BLaER1 treated with 17β-estradiol and CSF1 and Interleukin-3, amounts not matched to agents 10 nM and 100 nM (cell line): ENCODE data around the gene CDHR1.

Source experiments
- H3K27ac ChIP-seq, 11 experiments: shearing (Covaris generic); formaldehyde crosslinking; 2 replicates each; pipeline ENCODE4 v1.8.1; 2022
- H3K27me3 ChIP-seq, 11 experiments: shearing (Covaris generic); formaldehyde crosslinking; 2 replicates each; pipeline ENCODE4 v1.8.1; 2022
- H3K36me3 ChIP-seq, 11 experiments: shearing (Covaris generic); formaldehyde crosslinking; 2 replicates each; pipeline ENCODE4 v1.8.1; 2022
- H3K4me1 ChIP-seq, 10 experiments: shearing (Covaris generic); formaldehyde crosslinking; 2 replicates each; pipeline ENCODE4 v1.8.1; 2022
- H3K4me2 ChIP-seq, 11 experiments: shearing (Covaris generic); formaldehyde crosslinking; 2 replicates each; pipeline ENCODE4 v1.8.1; 2022
- H3K4me3 ChIP-seq, 10 experiments: shearing (Covaris generic); formaldehyde crosslinking; 2 replicates each; pipeline ENCODE4 v1.8.1; 2022
- H3K9ac ChIP-seq, 11 experiments: shearing (Covaris generic); formaldehyde crosslinking; 2 replicates each; pipeline ENCODE4 v1.8.1; 2022
- H3K9me3 ChIP-seq, 11 experiments: shearing (Covaris generic); formaldehyde crosslinking; replicated peaks in 1 of 11; 2 replicates each; pipeline ENCODE4 v1.8.1; 2022
- H4K20me1 ChIP-seq, 11 experiments: shearing (Covaris generic); formaldehyde crosslinking; 2 replicates each; pipeline ENCODE4 v1.8.1; 2022
- Cebpa-rat ChIP-seq, 11 experiments: shearing (Covaris generic); IDR thresholded peaks; 2 replicates each; pipeline ENCODE4 v1.8.1; 2022

CDHR1 gene

GRCh38 chr10:84201682-84202081 lies 7.3 kb downstream of the CDHR1 start:
- Histone ChIP-seq H3K4me3 (no peak overlapping the region), H3K27ac (no peak overlapping the region), H3K4me2 (0 out of 22 replicates have a peak overlapping the region, but pooled peaks of 1 of the 11 experiments have one; percentile 5), H3K36me3 (no peaks in the 10 kb centered on the region), H3K27me3 (peaks cover 0 to 7% (median 2%) of the 10 kb centered on the region in 11 experiments; a peak in 7 of 22 replicates), H3K9ac (no peak overlapping the region), H3K9me3 (no peaks in the 10 kb centered on the region), H4K20me1 (no peaks in the 10 kb centered on the region), H3K4me1 (peaks cover 0 to 7% (median 0%) of the 10 kb centered on the region in 10 experiments; a peak in 3 of 20 replicates)
- TF ChIP-seq Cebpa-rat (IDR thresholded peaks at IDR 0.05): no peak

DNA sequence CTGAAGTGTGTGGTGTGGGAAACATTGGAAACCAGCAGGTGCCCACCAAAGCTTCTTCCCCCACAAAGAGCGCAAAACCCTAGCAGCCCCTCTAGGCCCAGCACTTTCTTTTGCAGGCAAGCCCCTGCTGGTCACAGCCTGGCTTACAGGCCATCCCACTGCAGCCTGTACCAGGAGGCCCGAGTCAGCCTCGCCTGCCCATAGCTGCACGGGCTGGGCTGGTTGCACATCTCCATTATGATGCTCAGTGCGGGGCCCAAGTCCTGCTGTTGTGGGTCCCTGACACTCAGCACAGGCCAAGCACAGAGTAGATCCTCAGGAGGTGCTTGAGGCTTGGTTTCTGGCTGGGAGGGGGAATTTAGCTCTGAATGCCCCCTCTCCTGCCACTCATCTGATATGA lies 8.0 kb downstream of the CDHR1 start:
- no peaks in the 10 kb centered on the region for H3K36me3 ChIP-seq
- H3K4me2 ChIP-seq: no peak overlapping the region
- peaks cover 0 to 7% (median 0%) of the 10 kb centered on the region in 10 experiments; a peak in 3 of 20 replicates for H3K4me1 ChIP-seq
- no peaks in the 10 kb centered on the region for H3K9me3 ChIP-seq
- H3K4me3 ChIP-seq: no peak overlapping the region
- no peak for TF ChIP-seq Cebpa-rat (IDR thresholded peaks at IDR 0.05)
- H3K9ac ChIP-seq: no peak overlapping the region
- H3K27me3 ChIP-seq: peaks cover 0 to under 1% (median 0%) of the 10 kb centered on the region in 11 experiments; a peak in 1 of 22 replicates
- H4K20me1 ChIP-seq: no peaks in the 10 kb centered on the region
- H3K27ac ChIP-seq: no peak overlapping the region

DNA sequence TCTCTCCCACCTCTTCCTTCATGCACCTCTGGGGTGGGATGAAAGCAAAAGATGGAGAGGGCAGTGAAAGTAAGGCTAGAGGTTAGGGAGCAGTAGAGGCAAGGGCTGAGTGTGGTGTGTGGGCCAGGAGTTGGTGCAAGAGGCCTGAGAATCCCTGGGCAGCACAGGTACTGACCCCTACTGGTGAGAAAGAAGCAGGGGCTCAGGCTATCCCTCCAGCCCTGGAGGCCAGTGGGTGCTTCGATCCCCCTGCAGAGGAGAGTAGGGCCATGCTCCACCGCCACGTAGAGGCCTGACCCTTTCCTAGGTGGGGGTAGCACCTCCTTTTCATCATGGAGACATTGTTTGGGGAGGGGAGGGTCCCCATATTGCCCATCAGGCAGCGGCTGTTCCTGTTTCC lies 9.8 kb downstream of the CDHR1 start:
- peaks cover 0 to 7% (median 0%) of the 10 kb centered on the region in 10 experiments; a peak in 3 of 20 replicates for H3K4me1 ChIP-seq
- no peaks in the 10 kb centered on the region for H3K9me3 ChIP-seq
- H3K27me3 ChIP-seq: no peaks in the 10 kb centered on the region
- H3K27ac ChIP-seq: no peak overlapping the region
- H3K4me3 ChIP-seq: no peak overlapping the region
- H3K36me3 ChIP-seq: no peaks in the 10 kb centered on the region
- H4K20me1 ChIP-seq: no peaks in the 10 kb centered on the region
- H3K9ac ChIP-seq: no peak overlapping the region
- TF ChIP-seq Cebpa-rat (IDR thresholded peaks at IDR 0.05): no peak
- no peak overlapping the region for H3K4me2 ChIP-seq

- no peaks in the 10 kb centered on the region for H3K9me3 ChIP-seq
- H4K20me1 ChIP-seq: no peaks in the 10 kb centered on the region
- no peak overlapping the region for H3K4me2 ChIP-seq
- no peaks in the 10 kb centered on the region for H3K27me3 ChIP-seq
- H3K9ac ChIP-seq: no peak overlapping the region
- H3K36me3 ChIP-seq: no peaks in the 10 kb centered on the region
- peaks cover 0 to 7% (median 0%) of the 10 kb centered on the region in 10 experiments; a peak in 3 of 20 replicates for H3K4me1 ChIP-seq
- H3K27ac ChIP-seq: no peak overlapping the region
- no peak overlapping the region for H3K4me3 ChIP-seq
- no peak for TF ChIP-seq Cebpa-rat (IDR thresholded peaks at IDR 0.05)
Observed at GRCh38 chr10:84204610-84205009, 10.3 kb downstream of the CDHR1 start.

- no peak for TF ChIP-seq Cebpa-rat (IDR thresholded peaks at IDR 0.05)
- H3K27me3 ChIP-seq: no peaks in the 10 kb centered on the region
- H3K4me2 ChIP-seq: no peak overlapping the region
- H3K9ac ChIP-seq: no peak overlapping the region
- no peaks in the 10 kb centered on the region for H3K36me3 ChIP-seq
- no peaks in the 10 kb centered on the region for H4K20me1 ChIP-seq
- no peaks in the 10 kb centered on the region for H3K9me3 ChIP-seq
- no peak overlapping the region for H3K27ac ChIP-seq
- H3K4me3 ChIP-seq: no peak overlapping the region
- peaks cover 0 to 7% (median 0%) of the 10 kb centered on the region in 10 experiments; a peak in 3 of 20 replicates for H3K4me1 ChIP-seq
Observed at GRCh38 chr10:84205049-84205852, 10.9 kb downstream of the CDHR1 start.

DNA sequence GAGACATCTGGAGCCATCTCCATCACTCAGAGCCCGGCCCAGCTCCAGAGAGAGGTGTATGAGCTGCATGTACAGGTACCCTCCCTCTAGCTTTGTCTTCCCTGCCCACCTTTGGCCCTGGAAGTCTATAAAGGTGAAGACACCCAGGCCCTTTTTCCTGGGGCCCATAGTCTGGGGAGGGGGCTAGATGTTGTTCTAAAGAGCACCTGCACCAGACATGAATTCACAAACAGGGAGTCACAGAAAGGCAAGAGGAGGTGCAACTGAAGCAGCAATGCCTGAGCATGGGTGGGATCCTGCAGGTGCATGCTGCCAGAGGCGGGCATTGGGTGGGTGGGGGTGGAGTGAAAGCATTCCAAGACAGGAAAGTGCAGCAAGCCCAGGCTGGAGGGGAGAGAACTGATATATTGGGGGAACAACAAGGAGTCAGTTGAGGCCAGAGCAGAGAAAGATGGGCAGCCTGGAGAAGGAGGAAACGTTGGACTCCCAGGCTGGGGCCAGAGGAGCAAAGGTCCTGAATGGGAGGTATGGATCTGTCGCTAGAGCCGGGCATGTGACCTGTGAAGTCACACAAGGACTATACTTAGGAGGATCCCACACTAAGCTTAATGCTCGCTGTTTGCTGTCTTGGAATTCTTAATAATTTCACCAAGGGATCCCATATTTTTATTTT lies 11.7 kb downstream of the CDHR1 start:
- Histone ChIP-seq H3K4me2 (no peak overlapping the region), H3K9ac (no peak overlapping the region), H3K27ac (no peak overlapping the region), H3K27me3 (no peaks in the 10 kb centered on the region), H3K36me3 (no peaks in the 10 kb centered on the region), H3K9me3 (no peaks in the 10 kb centered on the region), H3K4me3 (no peak overlapping the region), H4K20me1 (no peaks in the 10 kb centered on the region), H3K4me1 (peaks cover 0 to 6% (median 0%) of the 10 kb centered on the region in 10 experiments; a peak in 3 of 20 replicates)
- TF ChIP-seq Cebpa-rat (IDR thresholded peaks at IDR 0.05): no peak

DNA sequence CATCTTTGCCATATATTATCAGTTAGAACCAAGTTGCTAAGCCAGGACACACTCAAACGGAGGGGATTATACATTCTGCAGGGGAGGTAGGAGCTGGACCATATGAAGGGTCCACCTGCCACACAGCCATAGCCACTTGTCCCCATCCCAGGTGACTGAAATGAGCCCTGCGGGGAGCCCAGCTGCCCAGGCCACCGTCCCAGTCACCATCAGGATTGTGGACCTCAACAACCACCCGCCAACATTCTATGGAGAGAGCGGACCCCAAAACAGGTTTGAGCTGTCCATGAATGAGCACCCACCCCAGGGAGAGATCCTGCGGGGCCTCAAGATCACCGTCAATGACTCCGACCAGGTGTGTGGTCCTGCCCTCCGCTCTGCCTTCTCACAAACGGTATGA lies 13.7 kb downstream of the CDHR1 start:
- H3K27me3 ChIP-seq: no peaks in the 10 kb centered on the region

DNA sequence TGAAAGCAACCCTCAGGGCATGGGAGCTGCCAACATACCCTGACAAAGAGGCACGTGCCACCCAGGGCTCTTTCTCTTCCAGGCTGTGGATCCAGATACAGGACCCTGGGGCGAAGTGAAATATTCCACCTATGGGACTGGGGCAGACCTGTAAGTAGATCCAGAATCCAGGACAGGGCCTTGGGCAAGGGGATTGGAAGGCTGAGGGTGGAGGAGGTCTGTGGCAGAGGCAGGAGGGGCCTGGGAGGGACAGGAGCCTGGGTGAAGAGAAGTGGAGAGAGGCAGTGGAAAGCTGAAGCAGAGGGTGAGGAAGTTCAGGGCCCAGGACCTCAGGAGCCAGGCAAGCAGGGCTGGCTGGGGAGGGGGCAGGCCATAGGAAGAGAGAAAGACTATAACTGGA lies 17.2 kb downstream of the CDHR1 start:
- no peak for TF ChIP-seq Cebpa-rat (IDR thresholded peaks at IDR 0.05)
- no peaks in the 10 kb centered on the region for H3K9me3 ChIP-seq
- no peak overlapping the region for H3K9ac ChIP-seq
- no peaks in the 10 kb centered on the region for H3K27me3 ChIP-seq
- H4K20me1 ChIP-seq: no peaks in the 10 kb centered on the region; a peak in 1 of 22 replicates
- no peak overlapping the region for H3K4me2 ChIP-seq
- no peaks in the 10 kb centered on the region for H3K36me3 ChIP-seq
- no peak overlapping the region for H3K4me3 ChIP-seq
- no peak overlapping the region for H3K27ac ChIP-seq
- H3K4me1 ChIP-seq: no peaks in the 10 kb centered on the region

More for the DNA sequence above, 13.7 kb downstream of the CDHR1 start:
- Histone ChIP-seq H3K4me1 (no peaks in the 10 kb centered on the region), H3K9ac (no peak overlapping the region), H4K20me1 (no peaks in the 10 kb centered on the region; a peak in 1 of 22 replicates), H3K4me3 (no peak overlapping the region), H3K9me3 (no peaks in the 10 kb centered on the region), H3K27ac (no peak overlapping the region), H3K36me3 (no peaks in the 10 kb centered on the region), H3K4me2 (no peak overlapping the region)
- no peak for TF ChIP-seq Cebpa-rat (IDR thresholded peaks at IDR 0.05)

DNA sequence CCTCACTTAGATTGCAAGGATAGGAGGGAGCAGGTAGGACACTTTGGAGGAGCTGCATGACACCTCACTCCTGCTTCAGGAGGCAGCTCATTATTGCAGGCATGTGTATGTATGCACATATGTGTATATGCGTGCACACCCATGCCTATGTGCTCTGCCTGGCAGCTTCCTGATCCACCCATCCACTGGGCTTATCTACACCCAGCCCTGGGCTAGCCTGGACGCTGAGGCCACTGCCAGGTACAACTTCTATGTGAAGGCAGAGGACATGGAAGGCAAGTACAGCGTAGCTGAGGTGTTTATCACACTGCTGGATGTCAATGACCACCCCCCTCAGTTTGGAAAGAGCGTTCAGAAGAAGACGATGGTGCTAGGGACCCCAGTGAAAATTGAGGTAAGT lies 17.7 kb downstream of the CDHR1 start:
- Histone ChIP-seq H3K27me3 (no peaks in the 10 kb centered on the region), H3K9ac (no peak overlapping the region), H3K9me3 (no peaks in the 10 kb centered on the region), H3K4me2 (no peak overlapping the region), H4K20me1 (no peaks in the 10 kb centered on the region; a peak in 1 of 22 replicates), H3K27ac (no peak overlapping the region), H3K4me3 (no peak overlapping the region), H3K4me1 (no peaks in the 10 kb centered on the region), H3K36me3 (no peaks in the 10 kb centered on the region)
- TF ChIP-seq Cebpa-rat (IDR thresholded peaks at IDR 0.05): no peak
